IMR-90 (cell line): Measurements from ENCODE around the gene TMEM145.

Source experiments
- CTCF ChIP-seq: conservative IDR thresholded peaks from 2 replicates; pipeline ENCODE4 v1.5.1; 2012; ENCODE audit warnings: mild to moderate bottlenecking, low read depth, low read length, improper control_type of control experiment
- MAZ ChIP-seq: IDR thresholded peaks from 2 replicates; pipeline ENCODE4 v1.6.1; 2012; ENCODE audit warnings: low read depth, mild to moderate bottlenecking, low read length, improper control_type of control experiment, moderate library complexity, borderline replicate concordance
- RAD21 ChIP-seq: IDR thresholded peaks from 2 replicates; pipeline ENCODE4 v1.6.1; 2012; ENCODE audit warnings: low read length, improper control_type of control experiment

GRCh38 chr19:42292042-42292960 lies 20.8 kb upstream of the TMEM145 start:
- TF ChIP-seq CTCF (no peak), MAZ (no peak), RAD21 (no peak)
